Stimulated activated CD4-positive, alpha-beta T cell treated with anti-CD3 and anti-CD28 coated beads, TNF-alpha, amount 100 ng/mL, for 24 hours (primary cell): Measurements from ENCODE around the gene PON2.
"Not testable (repeated sequence)": the region's sequence is repeated elsewhere in the genome, so short reads cannot be mapped to it uniquely, and the experiment has no call there.

Source experiments
- DNase-seq, 3 experiments: peaks; one replicate each; pipeline ENCODE4 v3.0.0-alpha.2; 2020; ENCODE audit warnings: low read depth in 3 of 3

Gene PON2

DNA sequence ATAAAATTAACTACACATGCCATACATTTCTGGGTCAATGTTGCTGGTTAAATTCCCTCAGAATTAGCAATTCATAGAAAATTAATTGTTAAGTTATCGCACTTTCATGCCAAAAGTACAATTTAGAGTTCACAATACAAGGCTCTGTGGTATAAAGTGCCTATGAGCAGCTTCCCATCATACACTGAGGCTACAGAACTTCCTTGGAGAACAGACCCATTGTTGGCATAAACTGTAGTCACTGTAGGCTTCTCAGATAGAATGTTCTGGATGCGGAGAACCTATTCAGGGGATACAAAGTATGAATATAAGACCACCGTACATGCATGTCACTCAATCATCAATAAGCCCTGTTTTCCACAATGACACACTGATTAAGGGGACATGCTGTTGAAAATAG is 29.6 kb downstream of the PON2 start:
- no peak for DNase-seq

DNA sequence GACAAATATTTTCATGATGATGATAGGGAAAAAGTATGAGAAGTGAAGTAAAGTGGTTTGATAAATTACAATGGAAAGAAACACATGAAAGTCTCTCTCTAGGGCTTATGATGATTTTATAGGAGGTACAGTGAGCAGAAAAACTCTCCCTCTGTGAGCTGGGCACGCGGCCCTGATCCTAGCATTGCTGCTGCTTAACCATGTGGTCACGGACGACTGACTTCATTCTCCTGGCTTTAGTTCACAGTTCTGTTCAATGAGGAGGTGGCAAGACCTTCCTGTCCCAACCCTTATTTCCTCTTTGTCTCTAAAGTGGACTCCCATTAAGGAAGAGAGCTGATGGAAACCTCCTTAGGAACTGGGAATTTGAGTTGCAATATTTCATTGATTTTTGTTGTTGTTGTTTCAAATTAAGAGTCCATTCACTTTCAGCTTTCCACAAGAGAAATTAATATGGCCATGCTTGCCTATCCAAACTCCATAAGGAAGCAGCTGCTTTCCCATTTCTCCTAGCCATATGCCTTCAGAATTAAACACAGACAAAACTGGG is 30.4 kb downstream of the PON2 start:
- DNase-seq: no peak

DNA sequence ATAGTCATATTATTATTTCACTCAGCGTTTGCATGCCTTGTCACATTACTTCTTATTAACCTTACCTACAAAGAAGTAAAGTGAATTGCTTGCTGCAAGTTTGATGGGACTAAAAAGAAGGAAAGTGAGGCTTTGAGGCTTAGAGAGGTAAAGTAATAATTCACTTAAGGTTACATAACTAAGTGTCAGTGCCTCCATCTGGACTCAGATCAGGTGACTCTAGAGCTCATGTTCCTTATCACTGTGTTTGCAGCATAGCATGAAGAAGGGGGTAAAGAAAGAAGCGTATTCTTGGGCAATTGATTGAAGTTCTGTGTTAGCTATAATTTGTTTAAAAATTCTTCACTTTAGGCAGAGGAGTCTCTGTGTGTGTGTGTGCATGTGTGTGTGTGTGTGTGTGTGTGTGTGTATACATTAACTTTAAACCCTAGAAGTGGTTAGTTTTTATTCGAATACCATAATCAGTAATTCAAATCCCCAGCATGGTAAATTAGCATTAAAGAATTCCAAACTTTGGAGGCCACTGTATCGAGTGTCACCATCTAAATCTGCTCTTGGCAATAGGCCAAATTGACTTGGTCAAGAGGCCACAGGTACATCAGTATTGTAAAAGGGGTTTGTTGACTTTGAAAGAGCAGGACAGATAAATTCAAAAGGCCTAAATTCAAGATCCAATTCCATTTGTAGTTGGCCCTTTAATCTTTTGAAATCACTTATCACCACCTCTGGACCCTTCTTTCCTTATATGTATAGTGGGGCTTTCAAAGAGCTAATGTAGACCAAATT is 36.5 kb downstream of the PON2 start:
- DNase-seq: no peak

DNA sequence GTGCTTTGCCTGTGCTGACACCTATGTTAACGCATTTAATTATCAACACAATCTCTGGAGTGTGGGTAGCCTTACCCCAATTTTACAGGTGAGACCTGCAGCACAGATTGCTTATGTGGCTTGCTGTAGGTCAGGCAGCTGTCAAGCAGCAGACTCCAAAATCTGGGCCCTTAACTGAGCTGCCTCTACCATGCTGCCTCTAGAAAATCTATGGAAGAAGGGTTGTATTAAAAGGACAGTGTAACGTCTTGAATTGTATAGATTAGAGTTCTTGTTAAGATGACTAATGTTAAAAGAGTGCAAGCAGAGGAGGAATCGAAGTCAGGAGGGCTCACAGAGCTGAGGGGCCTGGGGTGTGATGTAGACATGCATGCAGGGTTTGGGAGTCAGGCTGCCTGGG is 37.4 kb downstream of the PON2 start:
- DNase-seq: no peak

DNA sequence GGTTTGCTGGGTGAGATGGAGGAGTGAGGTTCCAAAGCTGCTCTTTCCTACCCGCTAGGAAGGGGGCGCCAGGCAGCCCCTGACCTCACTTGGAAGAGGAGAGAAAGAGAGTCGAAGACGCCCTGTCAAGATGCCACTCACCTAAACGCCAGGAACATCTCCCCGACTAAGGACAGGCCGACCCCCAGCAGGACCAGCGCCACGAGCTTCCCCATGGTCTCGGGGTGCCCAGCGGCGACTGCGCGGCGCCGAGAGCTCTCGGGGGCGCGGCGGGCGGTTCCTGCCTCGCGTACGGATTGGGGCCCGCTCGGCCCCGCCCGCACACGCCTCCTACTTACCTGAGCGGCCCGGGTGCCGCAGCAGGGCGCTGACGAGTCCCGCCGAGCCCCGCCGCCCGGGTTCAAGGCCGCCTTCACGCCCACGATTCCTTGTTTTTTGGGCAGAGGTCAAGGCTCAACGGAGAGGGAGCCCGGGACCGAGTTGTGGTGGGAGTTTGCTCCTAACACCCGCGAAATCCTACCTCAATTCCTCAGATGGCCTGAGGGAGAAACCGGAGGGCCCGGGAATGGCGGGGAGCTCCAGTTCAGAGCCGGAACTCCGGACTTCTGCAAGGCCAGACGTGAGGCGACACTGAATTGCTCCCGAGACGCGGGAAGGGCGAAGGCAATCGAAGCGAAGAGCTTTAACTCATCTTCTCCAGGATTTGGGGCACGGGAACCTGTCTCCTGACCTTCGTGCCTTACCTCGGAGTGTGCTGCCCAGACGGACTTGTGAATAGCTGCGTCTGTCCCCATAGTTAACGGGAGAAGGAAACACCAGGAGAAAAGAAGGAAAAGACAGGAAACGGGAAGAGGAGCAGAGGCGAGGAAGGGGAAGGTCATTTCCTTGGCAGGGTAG is 38.4 kb downstream of the PON2 start, which contains the start of gene PON3:
Gene PON3, minus strand, starts transcription at position 240 of the 897 bp plus-strand sequence. Its CDS starts 25 bp downstream, at position 215.
- peak in 1 of 3 experiments; percentile 2 for DNase-seq

- no peak for DNase-seq
Measured at GRCh38 chr7:95395755-95396135, 39.1 kb downstream of the PON2 start.

GRCh38 chr7:95394370-95394769 is 40.5 kb downstream of the PON2 start:
- DNase-seq: no peak

DNA sequence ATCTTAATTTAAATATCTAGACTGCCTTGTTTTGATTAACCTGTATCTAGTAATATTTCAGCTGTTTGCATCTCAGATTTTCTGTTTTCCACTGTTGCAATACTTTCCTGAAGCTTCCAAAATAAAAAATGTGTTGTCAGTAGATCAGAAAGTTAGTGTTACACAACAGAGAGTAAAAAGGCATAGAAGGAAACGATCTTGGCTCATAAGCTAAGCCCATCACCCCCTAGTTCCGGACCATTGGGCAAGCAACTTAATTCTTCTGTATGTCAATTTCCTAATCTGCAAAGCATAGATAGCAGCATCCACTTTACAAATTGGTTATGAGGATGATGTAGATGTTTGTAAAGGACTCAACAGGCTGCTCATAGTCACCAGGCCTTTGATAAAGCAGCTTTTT is 43.1 kb downstream of the PON2 start:
- DNase-seq: no peak

- DNase-seq: no peak
Measured at GRCh38 chr7:95389516-95389915, 45.3 kb downstream of the PON2 start.

- DNase-seq: not testable (repeated sequence)
Measured at GRCh38 chr7:95379457-95379856, 55.4 kb downstream of the PON2 start.

DNA sequence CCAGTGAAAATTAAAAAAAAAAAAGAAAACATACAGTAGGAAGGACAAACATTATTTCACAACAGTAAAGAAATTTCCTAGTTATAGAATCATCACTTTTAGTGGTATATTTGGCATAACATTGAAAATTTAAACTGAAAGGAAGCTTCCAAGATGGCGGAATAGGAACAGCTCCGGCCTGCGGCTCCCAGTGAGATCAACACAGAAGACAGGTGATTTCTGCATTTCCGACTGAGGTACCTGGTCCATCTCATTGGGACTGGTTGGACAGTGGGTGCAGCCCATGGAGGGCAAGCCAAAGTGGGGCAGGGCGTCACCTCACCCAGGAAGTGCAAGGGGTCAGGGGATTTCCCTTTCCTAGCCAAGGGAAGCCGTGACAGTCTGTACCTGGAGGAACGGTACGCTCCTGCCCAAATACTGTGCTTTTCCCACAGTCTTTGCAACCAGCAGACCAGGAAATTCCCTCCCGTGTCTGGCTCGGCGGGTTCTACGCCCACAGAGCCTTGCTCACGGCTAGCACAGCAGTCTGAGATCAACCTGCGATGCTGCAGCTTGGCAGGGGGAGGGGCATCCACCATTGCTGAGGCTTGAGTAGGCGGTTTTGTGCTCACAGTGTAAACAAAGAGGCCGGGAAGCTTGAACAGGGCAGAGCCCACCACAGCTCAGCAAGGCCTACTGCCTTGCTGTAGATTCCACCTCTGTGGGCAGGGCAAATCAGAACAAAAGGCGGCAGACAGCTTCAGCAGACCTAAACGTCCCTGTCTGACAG is 58.0 kb downstream of the PON2 start:
- DNase-seq: no peak

DNA sequence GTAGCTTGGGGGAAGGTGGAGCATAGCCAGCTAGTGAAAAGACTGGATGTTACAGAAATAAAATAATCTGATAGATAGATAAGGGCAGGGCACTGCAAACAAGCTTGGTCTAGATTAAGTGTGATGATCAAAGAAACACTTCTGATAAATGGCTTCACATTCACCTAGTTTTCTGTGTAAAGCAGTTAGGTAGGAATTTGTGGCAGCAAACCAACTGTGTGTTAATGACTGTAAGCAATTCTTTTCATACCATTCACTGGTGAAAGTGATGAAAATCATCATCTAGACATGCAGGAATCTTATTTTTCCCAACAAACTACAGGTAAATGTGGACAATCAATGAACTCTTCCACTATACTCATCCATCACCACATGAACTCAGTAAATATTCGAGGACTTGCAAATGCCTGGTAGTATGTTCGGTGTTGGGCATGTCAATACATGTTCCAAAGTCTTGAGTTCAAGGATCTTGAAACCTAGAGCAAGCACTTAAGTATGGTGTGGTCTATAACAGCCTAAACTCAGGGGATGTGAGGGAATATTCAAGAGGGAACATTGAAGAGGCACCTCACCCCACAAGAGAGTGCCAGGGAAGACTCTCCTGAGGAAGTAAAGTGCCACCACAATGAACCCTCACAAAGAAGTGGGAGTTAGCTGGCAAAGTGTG is 59.1 kb downstream of the PON2 start:
- no peak for DNase-seq

DNA sequence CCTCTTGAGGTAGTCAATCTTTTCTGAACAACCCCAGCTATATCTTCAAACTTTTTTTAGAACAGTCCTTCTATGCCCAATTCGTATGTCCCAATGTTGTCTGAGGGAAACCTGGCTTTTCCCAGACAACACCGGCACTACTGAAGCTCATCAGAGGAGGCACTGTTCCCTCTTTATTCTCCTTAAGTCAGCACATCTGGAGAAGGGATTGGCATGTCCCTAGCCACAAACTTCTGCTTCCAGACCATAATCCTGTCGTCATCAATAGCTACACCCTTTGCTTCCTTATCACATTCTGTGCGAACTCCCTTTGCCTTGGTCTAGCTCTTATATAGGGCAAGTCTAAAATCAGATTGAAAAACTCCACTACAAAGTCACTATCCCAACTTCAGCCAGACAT is 61.5 kb downstream of the PON2 start:
- no peak for DNase-seq

GRCh38 chr7:95368235-95368634 is 66.6 kb downstream of the PON2 start:
- DNase-seq: no peak

GRCh38 chr7:95367606-95368005 is 67.2 kb downstream of the PON2 start:
- no peak for DNase-seq

GRCh38 chr7:95365151-95365550 is 69.7 kb downstream of the PON2 start:
- DNase-seq: no peak

GRCh38 chr7:95357623-95358022 is 77.2 kb downstream of the PON2 start:
- no peak for DNase-seq
